Cardiac muscle cell (in vitro differentiated cells and primary cell): ENCODE results near the gene ADAMTSL3. TPM values are rescaled to one million over a fixed set of nuclear protein-coding genes. Genes with fewer than 3 reads are reported as not detected.

Experiments
- DNase-seq, 2 donors: peaks; one replicate each; pipeline versions ENCODE4 v3.0.0 to v3.0.0-alpha.2; 2010 to 2017; ENCODE audit warnings: low read depth in 1 of 2, low spot score in 1 of 2
- H3K27ac ChIP-seq: fragments of 200-600 bp; sonication (generic); 2 replicates; pipeline ENCODE4 v1.5.1; 2016
- H3K27me3 ChIP-seq: fragments of 200-600 bp; sonication (generic); 2 replicates; pipeline ENCODE4 v1.6.0; 2016; ENCODE audit warnings: control low read depth
- H3K36me3 ChIP-seq: fragments of 200-600 bp; sonication (generic); 2 replicates; pipeline ENCODE4 v1.5.1; 2016; ENCODE audit warnings: control low read depth
- H3K4me1 ChIP-seq: fragments of 200-600 bp; sonication (generic); 2 replicates; pipeline ENCODE4 v1.8.1; 2017; ENCODE audit warnings: low read depth, mild to moderate bottlenecking, mixed run types
- H3K4me3 ChIP-seq: fragments of 200-600 bp; sonication (generic); 2 replicates; pipeline ENCODE4 v1.5.1; 2016; ENCODE audit warnings: mild to moderate bottlenecking
- H3K9me3 ChIP-seq: fragments of 200-600 bp; sonication (generic); 2 replicates; pipeline ENCODE4 v1.5.1; 2017; ENCODE audit warnings: low read depth, mild to moderate bottlenecking, control low read depth
- CTCF ChIP-seq: IDR thresholded peaks from 2 replicates; pipeline ENCODE4 v1.5.1; 2012; ENCODE audit warnings: low read depth, mild to moderate bottlenecking, low read length
- polyA plus RNA-seq: library from polyadenylated mRNA; unstranded; fragments of >200 nt; fragmentation: Nextera tagmentation; extraction: Ambion mirVana; gene quantifications from 2 replicates; pipeline ENCODE4 v1.2.1, GENCODE V29; 2016
- total RNA-seq: library from RNA; depleted of rRNA; stranded (reverse); fragments of >200 nt; gene quantifications from 2 replicates; pipeline ENCODE4 v1.2.3, GENCODE V29; 2016

ADAMTSL3 gene
- total and polyA plus RNA-seq, 2 experiments from 2014 or later, result 0.83 to 2.0 TPM

GRCh38 chr15:83721981-83722380 is 68.1 kb downstream of the ADAMTSL3 start:
- no peak for DNase-seq
- H3K4me1 ChIP-seq, result no peaks in the 10 kb centered on the region
- no peaks in the 10 kb centered on the region for H3K9me3 ChIP-seq
- no peak overlapping the region for H3K4me3 ChIP-seq
- no peaks in the 10 kb centered on the region for H3K27me3 ChIP-seq
- H3K27ac ChIP-seq, result no peak overlapping the region
- TF ChIP-seq CTCF, result no peak
- no peaks in the 10 kb centered on the region for H3K36me3 ChIP-seq

- H3K4me1 ChIP-seq, result no peaks in the 10 kb centered on the region
- TF ChIP-seq CTCF, result no peak
Observed at GRCh38 chr15:83723216-83723615, 69.3 kb downstream of the ADAMTSL3 start.

GRCh38 chr15:83732196-83732595 is 78.3 kb downstream of the ADAMTSL3 start:
- Histone ChIP-seq H3K36me3 (no peaks in the 10 kb centered on the region), H3K4me3 (no peak overlapping the region), H3K27me3 (no peaks in the 10 kb centered on the region), H3K9me3 (no peaks in the 10 kb centered on the region), H3K4me1 (no peaks in the 10 kb centered on the region), H3K27ac (no peak overlapping the region)
- no peak for TF ChIP-seq CTCF
- DNase-seq, result no peak

More at GRCh38 chr15:83723216-83723615, 69.3 kb downstream of the ADAMTSL3 start:
- H3K27ac ChIP-seq, result no peak overlapping the region
- peak in 1 of 2 donors; percentile 13 for DNase-seq
- no peaks in the 10 kb centered on the region for H3K36me3 ChIP-seq
- H3K9me3 ChIP-seq, result no peaks in the 10 kb centered on the region
- H3K4me3 ChIP-seq, result no peak overlapping the region
- H3K27me3 ChIP-seq, result no peaks in the 10 kb centered on the region

- no peak overlapping the region for H3K27ac ChIP-seq
- no peak for DNase-seq
- H3K4me3 ChIP-seq, result no peak overlapping the region
- H3K27me3 ChIP-seq, result no peaks in the 10 kb centered on the region
- TF ChIP-seq CTCF, result no peak
- H3K9me3 ChIP-seq, result no peaks in the 10 kb centered on the region
- H3K36me3 ChIP-seq, result no peaks in the 10 kb centered on the region
- H3K4me1 ChIP-seq, result no peaks in the 10 kb centered on the region
Observed at GRCh38 chr15:83732770-83733169, 78.8 kb downstream of the ADAMTSL3 start.

- Histone ChIP-seq H3K27ac (no peak overlapping the region), H3K4me3 (no peak overlapping the region), H3K27me3 (no peaks in the 10 kb centered on the region), H3K4me1 (no peaks in the 10 kb centered on the region), H3K9me3 (no peaks in the 10 kb centered on the region), H3K36me3 (no peaks in the 10 kb centered on the region)
- TF ChIP-seq CTCF, result no peak
- peak in 1 of 2 donors; percentile 80 for DNase-seq
Observed at GRCh38 chr15:83733206-83733605, 79.3 kb downstream of the ADAMTSL3 start.

- Histone ChIP-seq H3K27ac (no peak overlapping the region), H3K27me3 (no peaks in the 10 kb centered on the region), H3K9me3 (no peaks in the 10 kb centered on the region), H3K4me1 (no peaks in the 10 kb centered on the region), H3K4me3 (no peak overlapping the region), H3K36me3 (no peaks in the 10 kb centered on the region)
- no peak for TF ChIP-seq CTCF
- no peak for DNase-seq
Observed at GRCh38 chr15:83733691-83734090, 79.8 kb downstream of the ADAMTSL3 start.
